ENCODE data around the gene MCRIP1.

MCRIP1 gene

DNA sequence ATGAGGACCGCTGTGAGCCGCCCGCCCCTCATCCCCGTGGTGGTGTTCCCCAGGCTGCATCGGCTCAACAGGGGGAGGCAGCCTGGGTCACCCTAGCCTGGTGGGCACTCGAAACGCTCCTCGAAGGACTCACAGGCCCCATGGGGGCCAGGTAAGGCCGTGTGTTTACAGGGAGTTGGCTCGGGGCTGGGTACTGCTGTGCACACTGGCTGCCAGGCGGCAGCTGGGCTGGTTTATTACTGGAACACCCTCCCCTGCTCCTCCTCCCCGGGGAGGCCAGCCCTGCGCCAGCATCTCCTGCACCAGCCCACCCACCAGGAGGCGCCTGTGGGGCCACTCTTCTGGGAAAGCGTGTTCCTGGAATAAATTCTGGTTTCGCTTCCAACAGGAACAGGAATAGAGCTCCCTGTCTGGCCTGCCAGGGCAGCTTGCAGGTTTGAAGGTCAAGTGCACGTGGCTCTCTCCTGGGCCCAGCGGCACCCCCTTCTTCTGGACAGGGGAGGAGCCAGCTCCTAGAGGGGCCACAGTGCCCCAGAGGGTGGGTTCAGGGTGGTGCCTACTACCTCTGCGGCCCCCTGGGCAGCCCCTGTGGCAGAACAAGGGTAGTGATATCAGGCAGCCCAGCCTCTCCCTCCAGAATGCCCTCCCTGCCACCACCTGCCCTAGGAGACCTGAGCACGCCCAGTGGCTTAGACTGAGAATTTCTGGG lies 11.3 kb downstream of the MCRIP1 start:
- in situ Hi-C loops (cut with MboI; ENCODE audit: low sequenced_read_pairs) = no loop called here

- in situ Hi-C loops (cut with MboI; ENCODE audit: low sequenced_read_pairs) = no loop called here
Observed at GRCh38 chr17:81821147-81821546, 11.9 kb downstream of the MCRIP1 start.

- in situ Hi-C loops (cut with MboI; ENCODE audit: low sequenced_read_pairs) = no loop called here
Observed at GRCh38 chr17:81819708-81820107, 13.4 kb downstream of the MCRIP1 start.

DNA sequence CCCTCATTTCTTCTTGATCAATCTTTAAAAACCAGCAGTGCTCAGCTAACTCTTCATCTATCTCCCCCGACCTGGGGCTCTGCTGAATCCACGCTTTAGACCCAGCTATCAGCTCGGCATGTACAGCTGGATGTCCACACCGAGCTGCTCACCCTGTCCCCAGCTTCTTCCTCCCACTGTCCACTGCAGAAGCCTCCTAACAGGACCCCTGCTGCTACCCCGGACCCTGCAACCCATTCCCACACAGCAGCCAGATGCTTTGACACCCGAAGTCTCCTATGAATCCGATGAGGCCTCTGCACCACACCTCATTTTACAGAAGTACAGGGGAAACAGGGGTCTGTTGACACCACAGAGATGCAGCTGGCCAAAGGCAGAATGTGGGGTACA lies 15.3 kb downstream of the MCRIP1 start:
- in situ Hi-C loops (cut with MboI; ENCODE audit: low sequenced_read_pairs) = no loop called here

DNA sequence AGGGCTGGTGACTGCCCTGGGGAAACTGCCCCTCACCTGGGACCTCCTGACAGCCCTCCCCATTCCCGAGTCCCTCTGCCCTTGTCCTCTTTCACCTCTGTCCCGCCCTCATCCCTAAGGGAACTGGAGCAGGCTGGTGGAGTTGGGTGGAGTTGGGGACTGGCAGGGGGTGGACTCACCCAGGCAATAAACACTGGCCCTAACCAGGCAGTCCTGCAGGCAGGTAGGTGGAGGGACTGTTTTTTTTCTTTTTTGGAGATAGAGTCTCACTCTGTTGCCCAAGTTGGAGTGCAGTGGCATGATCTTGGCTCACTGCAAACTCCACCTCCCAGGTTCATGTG lies 17.5 kb downstream of the MCRIP1 start:
- in situ Hi-C loops (cut with MboI; ENCODE audit: low sequenced_read_pairs) = no loop called here

GRCh38 chr17:81814748-81815645 lies 18.1 kb downstream of the MCRIP1 start:
- in situ Hi-C loops (cut with MboI; ENCODE audit: low sequenced_read_pairs) = no loop called here

DNA sequence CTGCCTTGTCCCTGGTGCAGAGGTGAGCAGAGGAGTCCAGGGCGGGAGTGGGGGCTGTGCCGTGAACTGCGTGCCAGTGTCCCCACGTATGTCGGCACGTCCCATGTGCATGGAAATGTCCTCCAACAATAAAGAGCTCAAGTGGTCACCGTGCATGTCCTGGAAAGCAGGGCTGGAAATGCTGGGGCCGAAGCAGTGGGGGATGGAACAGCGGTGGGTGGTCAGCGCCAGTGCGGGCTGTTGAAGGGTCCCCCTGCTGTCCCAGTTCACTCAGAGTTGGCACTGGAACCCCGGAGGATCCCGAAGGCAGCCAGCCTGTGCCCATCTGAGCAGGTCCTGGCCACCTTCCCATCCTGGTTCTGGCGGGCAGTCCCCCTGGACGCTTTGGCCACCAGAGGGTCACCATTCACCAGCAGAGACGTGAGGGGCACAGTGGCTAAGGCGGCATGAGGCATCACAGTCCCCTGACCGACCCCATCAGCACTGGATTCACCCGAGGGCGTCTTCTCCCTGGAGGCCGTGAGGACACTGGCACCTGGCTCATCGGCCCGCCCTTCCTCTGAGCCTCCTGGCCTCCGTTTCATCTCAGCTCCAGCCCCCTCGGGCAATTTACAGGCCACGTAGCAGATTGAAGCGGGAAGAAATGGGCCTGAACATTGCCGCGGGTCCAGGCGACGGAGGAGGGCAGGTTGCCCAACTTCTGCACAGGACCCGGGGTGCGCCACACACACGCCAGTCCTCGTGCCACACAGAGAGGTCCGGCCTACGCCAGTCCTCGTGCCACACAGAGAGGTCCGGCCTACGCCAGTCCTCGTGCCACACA lies 19.0 kb downstream of the MCRIP1 start:
- in situ Hi-C loops (cut with MboI; ENCODE audit: low sequenced_read_pairs) = no loop called here

DNA sequence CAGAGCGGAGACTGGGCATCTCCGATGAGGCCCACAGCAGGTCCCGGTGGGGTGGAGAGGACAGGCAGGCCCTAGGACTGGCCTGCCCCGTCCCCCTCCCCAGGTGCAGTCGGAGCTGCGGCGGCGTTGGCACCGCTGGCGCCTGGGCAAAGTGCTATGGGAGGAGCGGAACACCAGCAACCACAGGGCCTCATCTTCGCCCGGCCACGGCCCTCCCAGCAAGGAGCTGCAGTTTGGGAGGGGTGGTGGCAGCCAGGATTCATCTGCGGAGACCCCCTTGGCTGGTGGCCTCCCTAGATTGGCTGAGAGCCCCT lies 19.8 kb downstream of the MCRIP1 start:
- in situ Hi-C loops (cut with MboI; ENCODE audit: low sequenced_read_pairs) = no loop called here

DNA sequence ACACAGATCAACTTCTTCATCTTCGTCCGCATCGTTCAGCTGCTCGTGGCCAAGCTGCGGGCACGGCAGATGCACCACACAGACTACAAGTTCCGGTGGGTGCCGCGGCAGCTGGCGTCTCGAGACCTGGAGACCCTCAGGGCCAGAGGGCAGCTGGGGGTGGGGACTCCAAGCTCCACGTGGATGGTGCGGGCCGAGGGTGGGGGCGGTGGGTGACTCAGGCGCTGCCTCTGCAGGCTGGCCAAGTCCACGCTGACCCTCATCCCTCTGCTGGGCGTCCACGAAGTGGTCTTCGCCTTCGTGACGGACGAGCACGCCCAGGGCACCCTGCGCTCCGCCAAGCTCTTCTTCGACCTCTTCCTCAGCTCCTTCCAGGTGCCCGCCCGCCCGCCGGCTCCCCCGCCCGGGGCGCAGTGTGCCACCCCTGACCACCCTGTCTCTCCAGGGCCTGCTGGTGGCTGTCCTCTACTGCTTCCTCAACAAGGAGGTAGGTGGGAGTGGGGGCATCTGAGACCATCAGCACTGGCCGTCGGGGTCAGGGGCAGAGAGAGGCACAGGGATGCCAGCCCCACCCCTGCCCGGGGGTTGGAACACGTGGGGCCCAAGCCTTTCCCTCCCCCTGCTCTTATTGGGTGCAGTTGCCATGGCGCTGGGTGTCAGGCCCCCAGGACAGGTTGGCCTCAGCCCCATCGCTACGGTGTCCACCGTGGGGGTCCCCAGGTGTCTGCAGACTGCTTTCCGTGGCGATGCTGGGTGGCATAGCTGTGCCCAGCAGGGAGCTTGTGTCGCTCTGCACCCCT lies 20.3 kb downstream of the MCRIP1 start:
- in situ Hi-C loops (cut with MboI; ENCODE audit: low sequenced_read_pairs) = no loop called here

- in situ Hi-C loops (cut with MboI; ENCODE audit: low sequenced_read_pairs) = no loop called here
Observed at GRCh38 chr17:81811705-81812570, 21.2 kb downstream of the MCRIP1 start.

DNA sequence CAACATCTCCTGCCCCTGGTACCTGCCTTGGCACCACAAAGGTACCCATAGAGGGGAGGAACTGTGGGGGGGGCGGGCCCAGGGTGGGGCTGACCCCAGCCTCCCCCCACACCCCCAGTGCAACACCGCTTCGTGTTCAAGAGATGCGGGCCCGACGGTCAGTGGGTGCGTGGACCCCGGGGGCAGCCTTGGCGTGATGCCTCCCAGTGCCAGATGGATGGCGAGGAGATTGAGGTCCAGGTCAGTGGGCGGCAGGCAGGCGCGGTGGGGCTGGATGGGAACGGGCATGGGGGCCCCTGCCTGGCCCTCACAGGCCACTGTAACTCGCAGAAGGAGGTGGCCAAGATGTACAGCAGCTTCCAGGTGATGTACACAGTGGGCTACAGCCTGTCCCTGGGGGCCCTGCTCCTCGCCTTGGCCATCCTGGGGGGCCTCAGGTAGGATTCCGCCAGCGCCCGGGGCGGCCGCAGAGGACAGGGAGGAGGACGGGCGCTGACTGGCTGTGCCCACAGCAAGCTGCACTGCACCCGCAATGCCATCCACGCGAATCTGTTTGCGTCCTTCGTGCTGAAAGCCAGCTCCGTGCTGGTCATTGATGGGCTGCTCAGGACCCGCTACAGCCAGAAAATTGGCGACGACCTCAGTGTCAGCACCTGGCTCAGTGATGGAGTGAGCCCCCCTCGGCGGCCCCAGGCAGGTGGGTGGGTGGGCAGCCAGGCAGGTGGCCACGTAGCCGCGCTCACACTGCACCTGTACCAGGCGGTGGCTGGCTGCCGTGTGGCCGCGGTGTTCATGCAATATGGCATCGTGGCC lies 22.0 kb downstream of the MCRIP1 start:
- in situ Hi-C loops (cut with MboI; ENCODE audit: low sequenced_read_pairs) = no loop called here

DNA sequence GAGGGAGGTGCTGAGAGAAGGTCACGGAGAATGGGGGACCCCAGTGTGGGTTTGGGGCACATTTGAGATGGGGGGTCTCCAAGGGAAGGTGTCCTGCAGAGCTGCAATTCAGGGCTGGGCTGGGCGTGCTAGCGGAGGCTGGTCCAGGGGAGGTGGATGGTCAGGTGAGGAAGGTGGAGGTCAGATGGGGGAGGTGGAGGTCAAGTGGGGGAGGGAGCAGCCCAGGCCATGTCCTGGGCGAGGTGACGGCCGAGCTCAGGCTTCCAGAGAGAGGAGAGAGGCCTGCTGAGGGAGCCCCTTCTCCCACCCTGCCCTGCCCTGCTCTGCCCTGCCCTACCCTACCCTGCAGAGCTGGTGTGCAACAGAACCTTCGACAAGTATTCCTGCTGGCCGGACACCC lies 22.6 kb downstream of the MCRIP1 start:
- in situ Hi-C loops (cut with MboI; ENCODE audit: low sequenced_read_pairs) = no loop called here

DNA sequence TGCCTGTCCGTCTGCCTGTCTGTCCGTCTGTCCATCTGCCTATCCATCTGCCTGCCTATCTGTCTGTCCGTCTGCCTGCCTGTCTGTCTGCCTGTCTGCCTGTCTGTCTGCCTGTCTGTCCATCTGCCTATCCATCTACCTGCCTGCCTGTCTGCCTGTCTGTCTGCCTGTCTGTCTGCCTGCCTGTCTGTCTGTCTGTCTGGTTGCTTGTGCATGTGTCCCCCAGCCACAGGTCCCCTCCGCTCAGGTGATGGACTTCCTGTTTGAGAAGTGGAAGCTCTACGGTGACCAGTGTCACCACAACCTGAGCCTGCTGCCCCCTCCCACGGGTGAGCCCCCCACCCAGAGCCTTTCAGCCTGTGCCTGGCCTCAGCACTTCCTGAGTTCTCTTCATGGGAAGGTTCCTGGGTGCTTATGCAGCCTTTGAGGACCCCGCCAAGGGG lies 23.5 kb downstream of the MCRIP1 start:
- in situ Hi-C loops (cut with MboI; ENCODE audit: low sequenced_read_pairs) = no loop called here

DNA sequence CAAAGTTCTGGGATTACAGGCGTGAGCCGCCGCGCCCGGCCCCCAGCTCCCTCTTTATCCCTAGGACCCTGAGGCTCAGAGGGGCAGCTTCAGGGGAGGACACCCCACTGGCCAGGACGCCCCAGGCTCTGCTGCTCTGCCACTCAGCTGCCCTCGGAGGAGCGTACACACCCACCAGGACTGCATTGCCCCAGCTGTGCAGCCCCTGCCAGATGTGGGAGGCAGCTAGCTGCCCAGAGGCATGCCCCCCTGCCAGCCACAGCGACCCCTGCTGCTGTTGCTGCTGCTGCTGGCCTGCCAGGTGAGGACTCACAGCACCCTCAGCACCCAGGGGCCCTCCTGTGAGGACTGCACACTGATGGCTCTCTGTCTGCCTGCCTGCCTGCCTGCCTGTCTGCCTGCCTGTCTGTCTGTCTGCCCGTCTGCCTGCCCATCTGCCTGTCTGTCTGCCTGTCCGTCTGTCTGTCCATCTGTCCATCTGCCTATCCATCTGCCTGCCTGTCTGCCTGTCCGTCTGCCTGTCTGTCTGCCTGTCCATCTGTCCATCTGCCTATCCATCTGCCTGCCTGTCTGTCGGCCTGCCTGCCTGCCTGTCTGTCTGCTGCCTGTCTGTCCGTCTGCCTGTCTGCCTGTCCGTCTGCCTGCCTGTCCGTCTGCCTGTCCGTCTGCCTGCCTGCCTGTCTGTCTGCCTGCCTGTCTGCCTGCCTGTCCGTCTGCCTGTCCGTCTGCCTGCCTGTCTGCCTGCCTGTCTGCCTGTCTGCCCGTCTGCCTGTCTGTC lies 24.1 kb downstream of the MCRIP1 start:
- in situ Hi-C loops (cut with MboI; ENCODE audit: low sequenced_read_pairs) = no loop called here

GRCh38 chr17:81807839-81808238 lies 25.3 kb downstream of the MCRIP1 start:
- in situ Hi-C loops (cut with MboI; ENCODE audit: low sequenced_read_pairs) = no loop called here

DNA sequence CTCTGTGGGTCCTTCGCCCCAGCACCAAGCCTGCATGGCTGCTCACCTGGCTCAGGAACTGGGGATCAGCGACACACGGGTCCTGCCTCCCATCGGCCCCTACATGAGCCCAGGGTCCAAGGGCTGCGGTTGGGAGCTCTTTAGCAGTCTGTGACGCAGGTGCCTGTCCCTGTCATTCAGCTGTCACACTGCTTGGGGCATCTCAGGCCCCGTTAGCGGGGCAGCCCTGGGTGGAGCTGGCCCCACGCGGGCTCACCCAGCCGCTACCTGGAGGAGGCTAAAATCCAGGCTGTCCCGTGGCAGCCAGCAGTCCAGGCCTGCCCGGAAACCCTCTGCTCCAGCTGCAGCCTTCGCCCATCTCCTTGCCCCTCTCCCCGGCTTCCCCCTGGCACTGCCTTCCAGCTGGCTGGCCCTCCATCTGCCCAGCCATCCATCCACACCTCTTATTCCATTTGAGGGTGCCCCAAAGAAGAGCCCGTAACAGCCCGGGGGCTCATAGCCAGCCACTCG lies 25.8 kb downstream of the MCRIP1 start:
- in situ Hi-C loops (cut with MboI; ENCODE audit: low sequenced_read_pairs) = no loop called here

GRCh38 chr17:81806461-81807209 lies 26.5 kb downstream of the MCRIP1 start:
- in situ Hi-C loops (cut with MboI; ENCODE audit: low sequenced_read_pairs) = no loop called here
